HG02970 (cell line): ENCODE data around the gene PLEKHS1.
"Not testable (repeated sequence)": the region's sequence is repeated elsewhere in the genome, so short reads cannot be mapped to it uniquely, and the experiment has no call there.

Experiments
- ATAC-seq: cut with Tn5 transposase; IDR thresholded peaks from one replicate; pipeline ENCODE4 v1.9.1; 2021; ENCODE audit warnings: mild to moderate bottlenecking, moderate library complexity, moderate number of reproducible peaks; ENCODE audit not compliant: unreplicated experiment, low FRiP score

Gene PLEKHS1

GRCh38 chr10:113782986-113783704 is 31.7 kb downstream of the PLEKHS1 start:
- no peak for ATAC-seq

- ATAC-seq = no peak
Measured at GRCh38 chr10:113788604-113789083, 37.2 kb downstream of the PLEKHS1 start.

GRCh38 chr10:113791691-113792090 is 40.2 kb downstream of the PLEKHS1 start:
- no peak for ATAC-seq

- no peak for ATAC-seq
Measured at GRCh38 chr10:113801569-113801968, 50.1 kb downstream of the PLEKHS1 start.

- no peak for ATAC-seq
Measured at GRCh38 chr10:113802997-113803396, 51.5 kb downstream of the PLEKHS1 start.

GRCh38 chr10:113806503-113806902 is 55.0 kb downstream of the PLEKHS1 start:
- ATAC-seq = no peak

- no peak for ATAC-seq
Measured at GRCh38 chr10:113808168-113808567, 56.7 kb downstream of the PLEKHS1 start.

- ATAC-seq = not testable (repeated sequence)
Measured at GRCh38 chr10:113814700-113815099, 63.2 kb downstream of the PLEKHS1 start.

- ATAC-seq = no peak
Measured at GRCh38 chr10:113819989-113820388, 68.5 kb downstream of the PLEKHS1 start.

GRCh38 chr10:113820507-113820906 is 69.0 kb downstream of the PLEKHS1 start:
- no peak for ATAC-seq

- not testable (repeated sequence) for ATAC-seq
Measured at GRCh38 chr10:113821306-113821705, 69.8 kb downstream of the PLEKHS1 start.

GRCh38 chr10:113822174-113822573 is 70.7 kb downstream of the PLEKHS1 start:
- ATAC-seq = no peak

GRCh38 chr10:113823389-113823788 is 71.9 kb downstream of the PLEKHS1 start:
- ATAC-seq = no peak

- no peak for ATAC-seq
Measured at GRCh38 chr10:113825791-113826190, 74.3 kb downstream of the PLEKHS1 start.

- ATAC-seq = not testable (repeated sequence)
Measured at GRCh38 chr10:113828567-113828966, 77.1 kb downstream of the PLEKHS1 start.
